ELF-1 (cell line): ENCODE data around the gene RAPSN.
A peak's percentile ranks its signal among the peaks of the same experiment; 100 is the strongest.

Experiments
- DNase-seq: peaks from one replicate; pipeline ENCODE4 v3.0.0-alpha.2; 2016; ENCODE audit warnings: low read depth, low spot score

RAPSN gene

DNA sequence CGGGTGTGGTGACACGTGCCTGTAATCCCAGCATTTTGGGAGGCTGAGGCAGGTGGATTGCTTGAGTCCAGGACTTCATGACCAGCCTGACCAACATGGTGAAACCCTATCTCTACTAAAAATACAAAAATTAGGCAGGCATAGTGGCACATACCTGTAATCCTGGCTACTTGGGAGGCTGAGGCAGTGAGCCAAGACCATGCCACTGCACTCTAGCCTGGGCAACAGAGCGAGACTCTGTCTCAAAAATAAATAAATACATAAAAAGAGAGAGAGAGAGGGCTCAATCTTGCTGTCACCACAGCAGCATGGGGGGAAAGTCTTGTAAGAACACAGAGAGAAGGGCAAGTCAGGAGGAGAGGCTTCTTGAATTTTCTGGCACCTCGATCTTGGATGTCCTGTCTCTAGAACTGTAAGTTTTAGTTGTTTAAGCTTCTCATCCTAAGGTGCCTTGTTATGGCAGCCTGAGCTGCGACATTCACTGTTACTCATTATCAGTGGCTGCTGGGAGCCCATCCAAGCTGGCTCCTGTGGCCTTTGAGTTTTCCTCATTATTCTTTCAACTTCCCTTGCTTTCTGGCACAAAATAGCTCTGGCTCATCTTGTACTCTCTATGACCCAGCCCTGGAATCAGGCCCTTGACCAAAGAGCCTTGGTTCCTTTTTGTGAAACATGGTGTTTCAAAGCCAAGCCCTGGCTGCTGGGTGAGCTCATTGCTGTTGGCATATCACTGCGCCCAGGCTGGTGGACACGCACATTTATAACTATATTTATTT lies 14.7 kb downstream of the RAPSN start:
- no peak for DNase-seq

DNA sequence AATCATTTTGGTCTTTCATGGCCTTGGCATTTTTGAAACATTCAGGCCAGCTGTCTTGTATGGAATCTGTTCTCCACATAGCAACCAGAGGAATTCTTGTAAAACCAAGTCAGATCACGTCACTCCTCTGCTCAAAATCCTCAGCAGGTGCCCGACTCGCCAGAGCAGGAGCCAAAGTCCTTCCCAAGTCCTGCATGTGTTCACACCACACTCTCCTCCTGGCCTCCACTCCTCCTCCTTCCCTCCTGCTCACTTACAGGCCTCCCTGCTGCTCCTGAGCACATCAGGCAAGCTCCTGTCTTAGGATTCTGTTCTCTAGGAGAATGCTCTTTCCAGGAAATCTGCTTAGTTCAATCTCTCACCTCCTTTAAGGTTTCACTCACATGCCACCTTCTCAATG lies 15.8 kb downstream of the RAPSN start:
- DNase-seq: peak; percentile 20

DNA sequence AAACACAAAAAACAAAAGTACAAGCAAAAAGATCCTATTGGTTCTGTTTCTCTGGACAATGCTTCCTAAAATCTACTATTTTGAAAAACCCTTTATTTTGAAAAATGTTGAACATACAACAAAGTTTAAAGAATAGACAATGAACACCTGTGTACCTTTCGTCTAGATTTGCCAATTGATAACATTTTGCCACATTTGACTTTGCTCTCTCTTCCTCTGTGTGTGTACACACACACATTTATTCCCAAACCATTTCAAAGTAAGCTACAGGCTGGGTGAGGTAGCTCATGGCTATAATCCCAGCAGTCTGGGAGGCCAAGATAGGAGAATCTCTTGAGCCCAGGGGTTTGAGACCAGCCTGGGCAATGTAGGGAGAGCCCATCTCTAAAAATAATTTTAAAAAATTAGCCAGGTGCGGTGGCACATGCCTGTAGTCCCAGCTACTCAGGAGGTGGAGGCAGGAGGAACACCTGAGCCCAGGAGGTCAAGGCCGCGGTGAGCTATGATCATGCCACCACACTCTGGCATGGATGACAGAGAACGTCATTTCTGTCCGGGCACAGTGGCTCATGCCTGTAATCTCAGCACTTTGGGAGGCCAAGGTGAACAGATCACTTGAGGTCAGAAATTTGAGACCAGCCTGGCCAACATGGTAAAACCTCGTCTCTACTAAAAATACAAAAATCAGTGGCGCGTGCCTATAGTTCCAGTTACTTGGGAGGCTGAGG lies 17.4 kb downstream of the RAPSN start:
- DNase-seq: no peak

DNA sequence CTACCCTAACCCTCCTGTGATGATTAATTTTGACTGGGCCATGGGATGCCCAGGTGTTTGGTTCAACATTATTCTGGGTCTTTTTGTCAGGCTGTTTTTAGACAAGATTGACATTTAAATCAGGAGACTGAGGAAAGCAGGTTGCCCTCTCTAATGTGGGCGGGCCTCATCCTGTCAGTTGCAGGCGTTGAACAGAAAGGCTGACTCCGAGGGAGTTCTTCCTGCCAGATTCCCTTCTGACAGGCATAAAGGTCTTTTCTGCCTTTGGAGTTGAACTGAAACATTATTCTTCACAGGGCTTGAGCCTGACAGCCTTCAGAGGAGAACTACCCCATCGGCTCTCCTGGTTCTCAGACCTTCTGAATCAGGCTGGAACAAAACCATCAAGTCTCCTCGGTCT lies 18.4 kb downstream of the RAPSN start:
- no peak for DNase-seq

DNA sequence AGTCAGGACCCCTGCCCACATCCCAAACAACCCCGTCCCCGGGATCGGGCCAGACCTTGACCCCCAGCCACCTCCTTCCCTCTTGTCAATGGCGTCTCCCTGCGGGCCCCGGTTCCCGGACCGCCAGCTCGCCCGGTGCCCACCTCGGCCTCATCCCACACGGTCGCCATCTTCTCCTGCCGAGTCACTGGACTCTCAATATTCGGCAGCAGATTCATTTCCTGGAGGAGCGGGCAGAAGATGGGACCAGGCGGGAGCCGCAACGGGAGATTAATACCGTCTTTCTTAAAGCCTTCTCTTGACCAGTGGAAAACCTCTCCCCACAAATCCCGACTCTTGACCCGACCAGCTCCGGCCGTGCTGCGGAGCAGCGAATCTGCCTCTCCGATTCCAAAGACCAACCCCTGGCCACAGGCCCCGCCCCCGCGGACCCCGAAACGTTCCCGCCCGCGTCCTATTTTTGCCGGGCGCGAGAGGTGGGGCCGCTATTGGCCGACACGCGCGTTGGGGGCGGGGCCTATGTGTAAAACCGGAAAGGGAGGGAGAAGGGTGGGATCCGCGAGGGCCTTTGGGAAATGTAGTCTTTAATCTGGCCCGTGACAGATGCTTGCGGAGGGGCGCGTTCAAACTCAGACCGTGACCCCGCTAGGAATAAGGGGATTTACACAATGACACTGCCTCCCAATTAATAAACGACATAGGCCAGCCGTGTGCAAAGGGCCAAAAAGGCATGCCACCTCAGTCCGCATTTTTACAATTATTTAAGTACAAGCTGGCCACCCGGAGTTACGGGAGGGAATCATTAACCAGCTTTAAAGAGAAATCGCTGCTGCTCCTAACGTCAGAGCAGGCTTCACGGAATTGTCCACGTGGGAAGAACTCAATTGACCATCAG lies 22.6 kb downstream of the RAPSN start, which contains the start of gene PSMC3:
TSS of gene PSMC3 (minus strand) at position 378 of the 895 bp plus-strand sequence. CDS start at position 218, 160 bp downstream.
- peak; percentile 98 for DNase-seq

DNA sequence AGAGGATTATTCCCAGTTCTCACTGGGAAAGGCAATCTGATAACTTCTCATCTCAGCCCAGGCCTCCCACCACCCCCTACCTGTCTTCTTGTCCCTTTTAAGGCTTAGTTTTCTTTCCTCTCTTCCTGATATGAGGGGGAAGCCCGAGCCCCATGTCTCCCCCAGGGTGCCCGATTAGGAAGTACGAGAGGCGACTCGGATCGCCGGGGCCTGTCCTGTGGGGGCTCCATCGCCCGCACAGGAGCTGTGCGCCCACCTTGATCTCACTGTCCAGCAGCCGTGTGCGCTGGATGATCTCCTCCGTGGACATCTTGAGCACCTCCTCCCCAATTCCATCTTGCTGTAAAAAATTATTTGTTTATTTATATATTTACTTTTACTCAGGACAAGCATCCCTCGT lies 23.3 kb downstream of the RAPSN start:
- DNase-seq: peak; percentile 21

DNA sequence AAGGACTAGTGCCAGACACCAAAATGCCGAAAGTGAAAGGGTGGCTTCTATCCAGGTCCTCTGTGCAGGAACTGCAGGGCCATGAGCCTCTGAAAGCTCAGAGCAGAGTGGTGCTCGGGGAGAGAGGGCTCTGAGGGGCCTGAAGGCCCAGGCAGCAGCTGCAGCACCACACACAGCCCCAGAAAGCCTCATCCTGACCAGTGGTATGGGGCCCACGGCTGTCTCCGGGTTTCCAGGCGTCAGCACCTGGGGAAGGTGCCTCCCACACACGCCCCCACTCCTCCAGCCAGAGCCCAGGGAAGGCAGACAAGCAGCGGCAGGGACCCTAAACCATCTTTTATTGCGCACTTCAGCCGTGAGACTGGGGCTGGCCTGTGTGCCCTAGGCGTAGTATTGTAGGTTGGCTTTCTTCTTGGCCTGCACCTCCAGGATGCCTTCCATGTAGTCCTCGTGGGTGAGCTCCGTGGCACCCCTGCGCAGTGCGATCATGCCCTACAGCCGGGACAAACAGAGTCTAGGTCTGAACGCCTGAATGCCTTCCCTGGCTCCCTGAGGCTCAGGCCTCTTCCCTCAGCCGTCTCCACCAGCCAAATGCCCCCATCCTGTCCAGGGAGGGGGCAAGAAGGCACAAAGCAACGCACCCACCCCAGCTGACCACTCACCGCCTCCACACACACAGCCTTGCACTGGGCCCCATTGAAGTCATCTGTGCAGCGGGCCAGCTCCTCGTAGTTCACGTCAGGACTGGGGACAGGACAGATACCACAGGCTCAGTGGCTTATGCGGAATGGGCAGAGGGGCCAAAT lies 30.3 kb downstream of the RAPSN start:
- no peak for DNase-seq

DNA sequence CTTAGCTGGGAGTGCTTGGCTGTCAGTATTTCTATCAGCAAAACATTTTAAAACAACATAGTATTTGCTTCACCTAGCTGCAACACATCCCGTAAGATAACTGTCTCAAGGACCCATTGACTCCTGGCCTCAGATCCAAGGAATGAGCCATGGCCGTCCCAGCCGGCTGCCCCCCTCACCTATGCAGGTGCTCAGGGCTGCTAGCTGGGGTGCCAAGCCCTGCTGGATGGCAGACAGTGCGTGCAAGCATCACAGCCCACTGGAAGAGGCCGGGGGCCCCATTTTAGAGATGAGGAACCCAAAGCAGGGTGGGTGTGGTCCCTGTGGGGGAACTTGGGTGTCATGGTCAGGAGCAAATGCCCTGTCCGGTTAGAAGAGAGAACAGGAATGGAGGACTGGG lies 31.2 kb downstream of the RAPSN start:
- no peak for DNase-seq

DNA sequence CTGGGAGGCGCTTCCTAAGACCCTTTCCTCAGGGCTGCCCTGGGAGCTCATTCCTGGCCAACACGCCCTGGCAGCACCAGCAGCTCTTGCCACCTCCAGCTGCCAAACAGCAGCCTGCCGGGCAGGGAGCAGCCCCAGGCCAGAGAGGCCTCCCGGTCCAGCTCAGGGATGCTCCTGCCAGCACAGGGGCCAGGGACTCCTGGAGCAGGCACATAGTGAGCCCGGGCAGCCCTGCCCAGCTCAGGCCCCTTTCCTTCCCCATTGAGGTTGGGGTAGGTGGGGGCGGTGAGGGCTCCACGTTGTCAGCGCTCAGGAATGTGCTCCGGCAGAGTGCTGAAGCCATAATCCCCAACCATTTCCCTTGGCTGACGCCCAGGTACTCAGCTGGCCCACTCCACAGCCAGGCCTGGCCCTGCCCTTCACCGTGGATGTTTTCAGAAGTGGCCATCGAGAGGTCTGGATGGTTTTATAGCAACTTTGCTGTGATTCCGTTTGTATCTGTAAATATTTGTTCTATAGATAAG lies 32.9 kb downstream of the RAPSN start:
- DNase-seq: peak; percentile 68

DNA sequence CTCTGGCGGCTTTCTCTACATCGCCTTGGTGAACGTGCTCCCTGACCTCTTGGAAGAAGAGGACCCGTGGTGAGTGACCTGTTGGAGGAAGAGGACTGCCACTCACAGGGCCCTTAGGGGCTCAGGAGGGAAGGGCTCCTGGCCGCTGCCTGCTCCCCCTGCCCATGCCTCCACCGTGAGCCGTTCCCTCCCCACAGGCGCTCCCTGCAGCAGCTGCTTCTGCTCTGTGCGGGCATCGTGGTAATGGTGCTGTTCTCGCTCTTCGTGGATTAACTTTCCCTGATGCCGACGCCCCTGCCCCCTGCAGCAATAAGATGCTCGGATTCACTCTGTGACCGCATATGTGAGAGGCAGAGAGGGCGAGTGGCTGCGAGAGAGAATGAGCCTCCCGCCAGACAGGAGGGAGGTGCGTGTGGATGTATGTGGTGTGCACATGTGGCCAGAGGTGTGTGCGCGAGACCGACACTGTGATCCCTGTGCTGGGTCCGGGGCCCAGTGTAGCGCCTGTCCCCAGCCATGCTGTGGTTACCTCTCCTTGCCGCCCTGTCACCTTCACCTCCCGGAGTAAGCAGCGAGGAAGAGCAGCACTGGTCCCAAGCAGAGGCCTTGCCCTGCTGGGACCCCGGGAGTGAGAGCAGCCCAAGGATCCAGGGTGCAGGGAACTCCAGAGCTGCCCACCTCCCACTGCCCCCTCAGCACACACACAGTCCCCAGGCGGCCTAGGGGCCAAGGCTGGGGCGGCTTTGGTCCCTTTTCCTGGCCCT lies 33.7 kb downstream of the RAPSN start:
- DNase-seq: no peak

DNA sequence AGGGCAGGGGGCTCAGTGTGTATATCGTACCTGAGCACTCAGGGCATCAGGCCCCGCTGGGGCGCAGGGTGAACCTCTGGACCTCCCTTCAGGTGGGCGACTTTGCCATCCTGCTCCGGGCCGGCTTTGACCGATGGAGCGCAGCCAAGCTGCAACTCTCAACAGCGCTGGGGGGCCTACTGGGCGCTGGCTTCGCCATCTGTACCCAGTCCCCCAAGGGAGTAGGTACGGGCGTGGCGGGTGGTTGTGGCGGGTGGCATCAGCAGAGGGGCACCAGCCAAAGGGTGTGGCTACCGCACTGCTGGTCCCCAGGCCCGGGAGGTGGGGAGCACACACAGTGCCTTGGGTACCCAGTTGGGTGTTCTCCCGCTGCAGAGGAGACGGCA lies 34.3 kb downstream of the RAPSN start:
- no peak for DNase-seq

DNA sequence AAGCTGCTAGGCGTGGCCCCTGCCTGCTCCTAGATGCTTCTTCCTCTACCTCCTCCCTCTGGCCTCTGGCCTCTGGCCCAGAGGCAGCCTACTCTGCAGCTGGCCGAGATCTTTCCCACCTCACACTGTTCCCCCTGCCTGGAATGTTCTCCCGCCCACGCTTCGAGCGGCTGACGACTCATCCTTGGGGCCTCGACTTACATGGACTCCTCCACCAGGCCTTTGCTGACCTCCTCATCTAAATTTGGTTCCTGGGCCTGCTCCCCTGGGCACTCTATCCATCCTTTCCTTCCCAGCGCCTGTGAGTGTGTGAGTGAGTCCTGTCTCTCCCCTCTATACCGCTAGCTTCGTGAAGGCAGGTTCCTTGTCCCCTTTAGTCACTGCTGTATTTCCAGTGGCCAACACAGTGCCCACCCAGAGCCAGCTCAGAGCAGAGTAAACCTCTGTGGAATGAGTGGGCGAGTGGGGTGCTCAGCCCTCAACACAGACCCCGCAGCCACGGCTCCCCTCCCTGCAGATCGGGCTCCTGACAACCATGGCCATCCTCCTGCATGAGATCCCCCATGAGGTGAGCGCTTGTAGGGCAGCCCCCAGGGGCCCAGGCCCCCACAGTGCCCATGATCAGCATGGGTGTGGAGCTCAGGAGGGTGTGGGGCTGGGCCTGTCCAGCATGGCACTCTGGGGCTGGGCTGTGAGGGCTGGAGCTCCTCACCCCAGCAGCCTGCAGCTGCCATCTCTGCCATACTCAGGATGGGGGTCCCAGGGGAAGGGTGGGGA lies 34.8 kb downstream of the RAPSN start:
- DNase-seq: no peak

DNA sequence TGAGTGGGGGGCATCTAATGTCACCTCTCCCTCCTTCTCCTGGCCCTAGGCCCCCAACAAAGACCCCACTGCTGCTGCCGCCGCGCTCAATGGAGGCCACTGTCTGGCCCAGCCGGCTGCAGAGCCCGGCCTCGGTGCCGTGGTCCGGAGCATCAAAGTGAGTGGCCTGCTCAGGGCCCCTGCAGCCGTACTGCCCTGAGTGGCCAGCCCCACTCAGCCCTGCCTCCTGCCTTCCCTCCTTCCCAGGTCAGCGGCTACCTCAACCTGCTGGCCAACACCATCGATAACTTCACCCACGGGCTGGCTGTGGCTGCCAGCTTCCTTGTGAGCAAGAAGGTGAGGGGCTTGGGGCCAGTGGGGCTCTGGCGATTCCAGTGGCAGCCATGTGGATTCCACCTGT lies 35.6 kb downstream of the RAPSN start:
- no peak for DNase-seq

DNA sequence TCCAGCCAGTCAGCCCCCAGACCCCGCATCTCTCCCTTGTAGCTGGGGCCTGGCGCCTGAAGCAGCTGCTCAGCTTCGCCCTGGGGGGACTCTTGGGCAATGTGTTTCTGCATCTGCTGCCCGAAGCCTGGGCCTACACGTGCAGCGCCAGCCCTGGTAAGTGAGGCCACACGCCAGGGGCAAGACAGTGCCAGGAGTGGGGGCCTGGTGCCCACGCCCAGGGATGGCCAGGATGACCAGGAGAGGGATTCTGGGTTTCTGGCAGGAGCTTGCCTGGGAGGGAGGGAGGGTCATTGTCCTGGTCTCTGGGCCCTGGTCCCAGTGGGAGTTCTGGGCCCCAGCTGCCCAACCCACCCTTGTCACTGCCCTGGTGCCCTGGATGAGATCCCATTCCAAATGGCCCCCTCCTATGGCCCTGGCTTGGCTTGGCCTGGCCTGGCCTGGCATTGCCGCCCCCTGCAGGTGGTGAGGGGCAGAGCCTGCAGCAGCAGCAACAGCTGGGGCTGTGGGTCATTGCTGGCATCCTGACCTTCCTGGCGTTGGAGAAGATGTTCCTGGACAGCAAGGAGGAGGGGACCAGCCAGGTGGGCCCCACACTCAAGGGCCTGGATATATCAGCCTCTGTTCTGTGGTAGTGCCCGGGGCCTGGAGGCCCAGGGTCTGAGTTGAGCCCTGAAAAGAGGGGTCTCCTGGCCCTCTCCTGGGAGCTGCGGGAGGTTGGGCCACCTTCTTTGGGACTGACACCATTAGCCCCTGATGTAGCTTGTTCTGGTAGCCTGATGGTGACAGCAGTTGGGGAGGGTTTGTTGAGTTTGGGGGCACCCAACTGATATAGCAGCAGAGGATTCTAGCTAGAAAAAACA lies 36.8 kb downstream of the RAPSN start:
- DNase-seq: peak; percentile 64

DNA sequence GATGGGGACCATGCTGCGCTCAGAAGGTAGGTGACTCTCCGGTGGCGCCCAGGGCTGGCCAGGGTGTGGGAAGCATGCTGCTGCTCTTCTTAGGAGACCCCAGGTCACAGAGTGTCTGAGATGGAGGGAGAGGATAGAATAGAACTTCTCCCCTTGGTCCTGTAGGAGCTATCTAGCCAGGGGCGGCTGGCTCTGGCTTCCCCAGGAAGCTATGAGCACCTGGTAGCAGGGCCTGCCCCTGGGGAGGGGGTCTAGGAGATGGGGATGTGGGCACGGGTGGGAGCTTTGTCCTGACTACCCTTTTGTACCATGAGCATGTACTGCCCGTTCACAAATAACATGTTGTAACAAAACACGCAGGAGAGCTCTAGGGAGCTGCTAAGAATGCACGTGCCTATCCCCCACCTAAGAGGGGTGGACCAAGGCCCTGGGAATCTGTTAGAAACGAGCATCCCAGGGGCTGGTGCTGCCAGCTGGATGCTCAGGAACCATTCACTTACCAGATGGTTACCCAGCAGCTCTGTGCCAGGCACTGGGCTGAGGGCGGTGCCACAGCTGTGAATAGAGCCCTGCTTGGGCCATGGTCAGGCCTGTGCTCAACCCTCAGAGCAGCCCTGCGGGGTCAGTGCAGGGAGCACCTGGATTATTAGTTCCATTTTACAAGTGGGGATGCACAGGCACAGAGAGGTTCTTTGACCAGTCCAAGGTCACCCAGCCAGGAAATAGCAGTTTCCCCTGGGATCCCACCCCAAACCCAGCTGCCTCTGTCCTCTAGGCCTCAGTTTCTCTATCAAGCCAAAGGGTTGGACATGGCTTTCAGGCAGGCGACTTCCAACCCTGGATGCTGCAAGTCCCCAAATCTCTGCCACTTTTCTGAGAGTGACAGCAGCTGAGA lies 38.3 kb downstream of the RAPSN start:
- DNase-seq: no peak

DNA sequence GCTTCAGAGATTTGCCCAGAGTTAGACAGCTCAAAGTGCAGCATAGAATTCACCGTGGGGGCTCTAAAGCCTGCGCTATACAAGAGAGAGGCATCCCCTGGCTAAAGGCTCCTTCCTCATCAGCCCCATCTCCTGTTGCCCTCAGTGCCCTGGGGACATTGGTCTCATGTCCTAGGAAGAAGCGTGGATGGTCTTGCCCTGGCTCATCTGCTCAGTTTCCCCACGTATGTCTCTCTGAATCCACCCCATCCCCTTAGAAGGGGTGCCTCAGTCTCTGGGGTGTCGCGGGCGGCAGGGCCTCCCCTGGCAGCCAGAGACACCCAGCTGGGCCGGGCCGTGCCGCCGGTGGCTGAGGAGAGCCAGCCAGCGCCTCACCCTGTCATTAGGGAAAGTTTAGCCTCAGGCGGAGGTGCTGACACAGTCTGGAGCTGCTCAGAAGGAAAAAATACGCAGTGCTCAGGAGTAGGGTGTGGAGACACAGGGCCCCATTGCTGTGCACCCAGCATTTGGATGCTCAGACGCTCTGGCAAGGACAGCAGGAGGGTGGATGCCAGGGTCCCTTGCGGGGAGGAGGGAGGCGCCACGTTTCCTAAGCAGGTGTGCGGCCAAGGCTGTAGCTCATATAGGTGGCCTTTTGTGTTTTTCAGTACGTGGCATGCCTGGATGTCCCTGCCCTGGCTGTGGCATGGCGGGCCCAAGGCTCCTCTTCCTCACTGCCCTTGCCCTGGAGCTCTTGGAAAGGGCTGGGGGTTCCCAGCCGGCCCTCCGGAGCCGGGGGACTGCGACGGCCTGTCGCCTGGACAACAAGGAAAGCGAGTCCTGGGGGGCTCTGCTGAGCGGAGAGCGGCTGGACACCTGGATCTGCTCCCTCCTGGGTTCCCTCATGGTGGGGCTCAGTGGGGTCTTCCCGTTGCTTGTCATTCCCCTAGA lies 39.2 kb downstream of the RAPSN start:
- peak; percentile 61 for DNase-seq
